ENCODE results near the gene TSPAN6.

DNA sequence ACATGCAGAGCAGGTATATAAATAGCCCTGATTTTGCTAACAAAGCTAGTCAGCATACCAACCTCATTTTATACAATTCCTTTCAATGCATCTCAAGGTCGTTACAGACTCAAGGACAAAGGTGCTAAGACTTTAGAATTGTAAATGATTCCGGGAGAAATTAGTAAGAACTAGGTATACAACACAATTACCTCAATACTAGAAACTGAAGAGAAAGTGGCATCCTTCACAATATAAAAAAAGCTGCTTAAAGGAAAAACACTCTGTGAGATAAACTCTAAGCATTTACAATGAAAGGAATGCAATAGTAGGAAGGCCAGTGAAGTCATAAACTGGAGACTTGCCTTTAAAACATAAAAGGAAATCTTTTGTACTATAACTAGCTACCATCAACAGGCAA is 40.0 kb downstream of the TSPAN6 start:
- TF ChIP-seq, protein P1, sequence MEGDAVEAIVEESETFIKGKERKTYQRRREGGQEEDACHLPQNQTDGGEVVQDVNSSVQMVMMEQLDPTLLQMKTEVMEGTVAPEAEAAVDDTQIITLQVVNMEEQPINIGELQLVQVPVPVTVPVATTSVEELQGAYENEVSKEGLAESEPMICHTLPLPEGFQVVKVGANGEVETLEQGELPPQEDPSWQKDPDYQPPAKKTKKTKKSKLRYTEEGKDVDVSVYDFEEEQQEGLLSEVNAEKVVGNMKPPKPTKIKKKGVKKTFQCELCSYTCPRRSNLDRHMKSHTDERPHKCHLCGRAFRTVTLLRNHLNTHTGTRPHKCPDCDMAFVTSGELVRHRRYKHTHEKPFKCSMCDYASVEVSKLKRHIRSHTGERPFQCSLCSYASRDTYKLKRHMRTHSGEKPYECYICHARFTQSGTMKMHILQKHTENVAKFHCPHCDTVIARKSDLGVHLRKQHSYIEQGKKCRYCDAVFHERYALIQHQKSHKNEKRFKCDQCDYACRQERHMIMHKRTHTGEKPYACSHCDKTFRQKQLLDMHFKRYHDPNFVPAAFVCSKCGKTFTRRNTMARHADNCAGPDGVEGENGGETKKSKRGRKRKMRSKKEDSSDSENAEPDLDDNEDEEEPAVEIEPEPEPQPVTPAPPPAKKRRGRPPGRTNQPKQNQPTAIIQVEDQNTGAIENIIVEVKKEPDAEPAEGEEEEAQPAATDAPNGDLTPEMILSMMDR (conservative IDR thresholded peaks at IDR 0.05; ENCODE audit: low read length): no peak
- TF ChIP-seq EZH2phosphoT487 (IDR thresholded peaks at IDR 0.05; ENCODE audit: borderline replicate concordance): no peak
